Liver (tissue), 3 donors: ENCODE results near the gene GRN.

Source experiments
- ATF3 ChIP-seq: IDR thresholded peaks from 2 replicates; pipeline ENCODE4 v1.6.1; 2016; ENCODE audit warnings: antibody characterized with exemption
- CTCF ChIP-seq: fragments of 150-350 bp; IDR thresholded peaks from 2 replicates; pipeline ENCODE4 v1.5.1; 2017; ENCODE audit warnings: improper control_type of control experiment, low read depth, low read length; ENCODE audit not compliant: missing input control
- MAX ChIP-seq: IDR thresholded peaks from 2 replicates; pipeline ENCODE4 v1.6.1; 2016; ENCODE audit warnings: antibody characterized with exemption
- RAD21 ChIP-seq, 2 donors: IDR thresholded peaks; 2 replicates each; pipeline ENCODE4 v1.6.1; 2016; ENCODE audit warnings: antibody characterized with exemption in 2 of 2, mild to moderate bottlenecking in 2 of 2
- RXRA ChIP-seq, 2 donors: IDR thresholded peaks; 2 replicates each; pipeline ENCODE4 v1.6.1; 2017 to 2018; ENCODE audit warnings: antibody characterized with exemption in 2 of 2, mild to moderate bottlenecking in 1 of 2
- TAF1 ChIP-seq: conservative IDR thresholded peaks from 2 replicates; pipeline ENCODE4 v1.6.1; 2016; ENCODE audit warnings: antibody characterized with exemption, mild to moderate bottlenecking
- YY1 ChIP-seq: IDR thresholded peaks from 2 replicates; pipeline ENCODE4 v1.6.1; 2016; ENCODE audit warnings: antibody characterized with exemption, mild to moderate bottlenecking
- donor health status: healthy.
- donor health status: healthy.

GRCh38 chr17:44360826-44361225 is 15.7 kb downstream of the GRN start:
- TF ChIP-seq CTCF (no peak), RAD21 (IDR thresholded peaks at IDR 0.05) (no peak), ATF3 (no peak), YY1 (no peak), RXRA (IDR thresholded peaks at IDR 0.05) (no peak), MAX (no peak), TAF1 (no peak)
